Prostate gland (tissue), 2 donors: ENCODE measurements around the gene PPP4C.

Source experiments
- CTCF ChIP-seq, 4 experiments: fragments of 200-600 bp in 2 of 4; fragments of 450-650 bp in 2 of 4; sonication (generic) in 2 of 4; IDR thresholded peaks; 1 replicate in 3 of 4; 2 replicates in 1 of 4; pipeline ENCODE4 v1.5.1; 2016 to 2019; ENCODE audit warnings: antibody characterized with exemption in 4 of 4, mild to moderate bottlenecking in 2 of 4, moderate library complexity in 2 of 4
- POLR2A ChIP-seq: fragments of 450-650 bp; IDR thresholded peaks from one replicate; pipeline ENCODE4 v1.6.1; 2016; ENCODE audit warnings: antibody characterized with exemption, mild to moderate bottlenecking
- POLR2AphosphoS5 ChIP-seq: sonication (generic); formaldehyde crosslinking; IDR thresholded peaks from one replicate; pipeline ENCODE4 v1.6.1; 2017; ENCODE audit warnings: antibody characterized with exemption

- TF ChIP-seq CTCF (IDR thresholded peaks at IDR 0.05) (no peak), POLR2A (no peak), POLR2AphosphoS5 (no peak)
Measured at GRCh38 chr16:30113031-30113710, 37.4 kb downstream of the PPP4C start, which contains the start of gene GDPD3.
